ENCODE results near the gene IDH3G.

The IDH3G gene

DNA sequence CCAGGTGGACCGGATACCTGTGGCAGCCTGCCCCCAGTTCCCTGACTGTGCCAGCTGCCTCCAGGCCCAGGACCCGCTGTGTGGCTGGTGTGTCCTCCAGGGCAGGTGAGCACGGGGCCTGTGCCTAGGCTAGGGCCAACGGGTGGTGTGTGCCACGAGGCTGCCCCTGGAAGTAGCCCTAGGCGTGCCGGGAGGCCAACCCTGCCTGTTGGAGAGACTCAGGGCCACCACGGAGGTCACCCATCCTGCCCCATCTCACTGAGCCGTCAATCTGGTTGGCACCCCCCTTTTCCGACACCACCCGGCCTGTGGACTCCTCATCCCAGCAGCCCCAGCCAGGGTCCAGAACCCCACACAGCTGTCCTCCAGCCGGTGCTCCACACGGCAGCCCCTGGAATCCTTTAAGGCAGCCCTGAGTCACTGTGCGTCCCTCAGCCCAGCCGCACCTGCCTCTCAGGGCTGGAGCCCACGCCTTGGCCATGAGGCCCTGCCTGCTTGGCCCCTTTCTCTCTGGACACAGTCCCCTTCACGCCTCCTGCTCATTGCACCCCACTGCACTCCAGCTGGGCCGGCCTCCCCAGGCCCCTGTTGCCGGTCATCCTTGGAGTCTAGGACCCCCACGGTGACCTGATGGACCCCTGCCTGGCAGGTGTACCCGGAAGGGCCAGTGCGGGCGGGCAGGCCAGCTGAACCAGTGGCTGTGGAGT lies 24.9 kb downstream of the IDH3G start:
- Histone ChIP-seq H3K4me2 (ENCODE audit: low read length) (no peak overlapping the region), H3K9ac (no peak overlapping the region), H3K27ac (no peak overlapping the region), H3K79me2 (no peaks in the 10 kb centered on the region), H3K4me3 (ENCODE audit: low read depth, low read length) (no peak overlapping the region), H2AFZ (no peak overlapping the region), H3K27me3 (ENCODE audit: control insufficient read depth, insufficient read depth, low read length) (no peaks in the 10 kb centered on the region), H3K4me1 (no peaks in the 10 kb centered on the region), H3K9me3 (ENCODE audit: control insufficient read depth, low read length) (no peaks in the 10 kb centered on the region), H3K36me3 (ENCODE audit: control insufficient read depth, insufficient read depth, low read length) (no peaks in the 10 kb centered on the region)
- TF ChIP-seq, protein P1, sequence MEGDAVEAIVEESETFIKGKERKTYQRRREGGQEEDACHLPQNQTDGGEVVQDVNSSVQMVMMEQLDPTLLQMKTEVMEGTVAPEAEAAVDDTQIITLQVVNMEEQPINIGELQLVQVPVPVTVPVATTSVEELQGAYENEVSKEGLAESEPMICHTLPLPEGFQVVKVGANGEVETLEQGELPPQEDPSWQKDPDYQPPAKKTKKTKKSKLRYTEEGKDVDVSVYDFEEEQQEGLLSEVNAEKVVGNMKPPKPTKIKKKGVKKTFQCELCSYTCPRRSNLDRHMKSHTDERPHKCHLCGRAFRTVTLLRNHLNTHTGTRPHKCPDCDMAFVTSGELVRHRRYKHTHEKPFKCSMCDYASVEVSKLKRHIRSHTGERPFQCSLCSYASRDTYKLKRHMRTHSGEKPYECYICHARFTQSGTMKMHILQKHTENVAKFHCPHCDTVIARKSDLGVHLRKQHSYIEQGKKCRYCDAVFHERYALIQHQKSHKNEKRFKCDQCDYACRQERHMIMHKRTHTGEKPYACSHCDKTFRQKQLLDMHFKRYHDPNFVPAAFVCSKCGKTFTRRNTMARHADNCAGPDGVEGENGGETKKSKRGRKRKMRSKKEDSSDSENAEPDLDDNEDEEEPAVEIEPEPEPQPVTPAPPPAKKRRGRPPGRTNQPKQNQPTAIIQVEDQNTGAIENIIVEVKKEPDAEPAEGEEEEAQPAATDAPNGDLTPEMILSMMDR (IDR thresholded peaks at IDR 0.05) = no peak

DNA sequence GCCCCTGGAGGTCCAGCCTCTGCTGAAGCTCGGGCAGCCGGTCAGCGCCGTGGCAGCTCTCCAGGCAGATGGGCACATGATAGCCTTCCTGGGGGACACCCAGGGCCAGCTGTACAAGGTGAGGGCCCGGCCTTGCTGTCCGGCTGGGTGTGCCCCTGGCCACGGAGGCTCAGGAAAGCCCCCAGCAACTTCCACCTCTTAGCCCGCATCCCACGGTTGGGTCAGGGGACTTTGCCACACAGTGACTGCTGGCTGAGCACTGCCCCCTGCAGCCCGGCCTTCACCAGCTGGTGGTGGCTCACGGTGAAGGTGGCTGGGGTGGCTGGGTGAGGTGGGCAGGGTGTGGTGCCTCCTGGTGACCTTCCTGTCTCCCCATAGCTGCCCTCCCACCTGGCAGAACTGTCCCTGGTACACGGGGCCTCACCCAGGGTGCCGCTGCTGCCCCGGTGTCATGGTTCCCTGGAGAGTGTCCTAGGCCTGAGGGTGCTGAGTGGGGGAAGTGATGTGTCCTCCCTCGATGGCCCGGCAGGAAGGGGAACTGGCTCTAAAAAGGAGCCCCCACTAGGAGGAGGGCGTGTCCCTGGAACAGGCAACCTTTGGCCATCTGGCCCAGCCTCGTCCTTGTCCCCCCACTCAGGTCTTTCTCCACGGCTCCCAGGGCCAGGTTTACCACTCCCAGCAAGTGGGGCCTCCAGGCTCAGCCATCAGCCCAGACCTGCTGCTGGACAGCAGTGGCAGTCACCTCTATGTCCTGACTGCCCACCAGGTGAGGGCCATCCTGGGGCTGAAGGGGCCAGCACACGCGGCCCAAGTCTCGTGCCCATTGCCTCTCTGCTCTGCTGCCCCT lies 25.6 kb downstream of the IDH3G start:
- H3K27ac ChIP-seq = no peak overlapping the region
- no peak overlapping the region for H3K9ac ChIP-seq

DNA sequence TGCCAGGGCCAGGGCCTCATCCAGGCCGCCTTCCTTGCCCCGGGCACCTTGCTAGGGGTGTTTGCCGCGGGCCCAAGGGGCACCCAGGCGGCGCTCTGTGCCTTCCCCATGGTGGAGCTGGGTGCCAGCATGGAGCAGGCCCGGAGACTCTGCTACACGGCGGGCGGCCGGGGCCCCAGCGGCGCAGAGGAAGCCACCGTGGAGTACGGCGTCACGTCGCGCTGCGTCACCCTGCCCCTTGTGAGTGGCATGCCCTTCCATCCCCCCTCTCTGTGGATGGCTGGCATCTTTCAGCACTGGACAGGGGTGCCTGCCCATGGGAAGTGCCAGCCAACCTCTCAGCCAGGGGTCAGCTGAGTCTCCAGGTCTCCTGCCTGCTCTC lies 26.5 kb downstream of the IDH3G start:
- H3K4me1 ChIP-seq = no peaks in the 10 kb centered on the region
- TF ChIP-seq, protein P1 (IDR thresholded peaks at IDR 0.05) = no peak
- H3K27me3 ChIP-seq (ENCODE audit: control insufficient read depth, insufficient read depth, low read length) = no peaks in the 10 kb centered on the region
- H3K79me2 ChIP-seq = no peaks in the 10 kb centered on the region
- H3K36me3 ChIP-seq (ENCODE audit: control insufficient read depth, insufficient read depth, low read length) = no peaks in the 10 kb centered on the region
- no peak overlapping the region for H3K4me2 ChIP-seq (ENCODE audit: low read length)
- H2AFZ ChIP-seq = no peak overlapping the region
- H3K27ac ChIP-seq = no peak overlapping the region
- H3K9me3 ChIP-seq (ENCODE audit: control insufficient read depth, low read length) = no peaks in the 10 kb centered on the region
- H3K4me3 ChIP-seq (ENCODE audit: low read depth, low read length) = no peak overlapping the region
- no peak overlapping the region for H3K9ac ChIP-seq

More for the DNA sequence above, 25.6 kb downstream of the IDH3G start:
- H3K36me3 ChIP-seq (ENCODE audit: control insufficient read depth, insufficient read depth, low read length) = no peaks in the 10 kb centered on the region
- no peak overlapping the region for H2AFZ ChIP-seq
- no peak overlapping the region for H3K4me2 ChIP-seq (ENCODE audit: low read length)
- H3K27me3 ChIP-seq (ENCODE audit: control insufficient read depth, insufficient read depth, low read length) = no peaks in the 10 kb centered on the region
- no peaks in the 10 kb centered on the region for H3K9me3 ChIP-seq (ENCODE audit: control insufficient read depth, low read length)
- TF ChIP-seq, protein P1 (IDR thresholded peaks at IDR 0.05) = no peak
- no peaks in the 10 kb centered on the region for H3K79me2 ChIP-seq
- H3K4me1 ChIP-seq = no peaks in the 10 kb centered on the region
- no peak overlapping the region for H3K4me3 ChIP-seq (ENCODE audit: low read depth, low read length)

DNA sequence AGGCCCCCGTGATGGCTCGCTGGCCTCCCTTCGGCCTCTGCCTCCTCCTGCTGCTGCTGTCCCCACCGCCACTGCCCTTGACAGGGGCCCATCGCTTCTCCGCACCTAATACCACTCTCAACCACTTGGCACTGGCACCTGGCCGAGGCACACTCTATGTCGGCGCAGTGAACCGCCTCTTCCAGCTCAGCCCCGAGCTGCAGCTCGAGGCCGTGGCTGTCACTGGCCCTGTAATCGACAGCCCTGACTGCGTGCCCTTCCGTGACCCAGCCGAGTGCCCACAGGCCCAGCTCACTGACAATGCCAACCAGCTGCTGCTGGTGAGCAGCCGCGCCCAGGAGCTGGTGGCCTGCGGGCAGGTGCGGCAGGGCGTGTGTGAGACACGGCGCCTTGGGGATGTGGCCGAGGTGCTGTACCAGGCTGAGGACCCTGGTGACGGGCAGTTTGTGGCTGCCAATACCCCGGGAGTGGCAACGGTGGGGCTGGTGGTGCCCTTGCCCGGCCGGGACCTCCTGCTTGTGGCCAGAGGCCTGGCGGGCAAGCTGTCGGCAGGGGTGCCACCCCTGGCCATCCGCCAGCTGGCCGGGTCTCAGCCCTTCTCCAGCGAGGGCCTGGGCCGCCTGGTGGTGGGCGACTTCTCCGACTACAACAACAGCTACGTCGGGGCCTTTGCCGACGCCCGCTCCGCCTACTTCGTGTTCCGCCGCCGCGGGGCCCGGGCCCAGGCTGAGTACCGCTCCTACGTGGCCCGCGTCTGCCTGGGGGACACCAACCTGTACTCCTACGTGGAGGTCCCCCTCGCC lies 27.1 kb downstream of the IDH3G start:
- H3K27ac ChIP-seq = no peak overlapping the region
- H3K27me3 ChIP-seq (ENCODE audit: control insufficient read depth, insufficient read depth, low read length) = no peaks in the 10 kb centered on the region
- no peaks in the 10 kb centered on the region for H3K79me2 ChIP-seq
- H3K4me1 ChIP-seq = no peaks in the 10 kb centered on the region
- no peak overlapping the region for H3K4me3 ChIP-seq (ENCODE audit: low read depth, low read length)
- no peak overlapping the region for H2AFZ ChIP-seq
- H3K4me2 ChIP-seq (ENCODE audit: low read length) = no peak overlapping the region
- no peaks in the 10 kb centered on the region for H3K9me3 ChIP-seq (ENCODE audit: control insufficient read depth, low read length)
- no peaks in the 10 kb centered on the region for H3K36me3 ChIP-seq (ENCODE audit: control insufficient read depth, insufficient read depth, low read length)
- no peak overlapping the region for H3K9ac ChIP-seq
- TF ChIP-seq, protein P1 (IDR thresholded peaks at IDR 0.05) = no peak
